KOPT-K1 (cell line): ENCODE results near the gene HJV.

Experiments
- H3K27ac ChIP-seq: fragments of 200-600 bp; sonication (generic); 2 replicates; pipeline ENCODE4 v1.5.1; 2016; ENCODE audit warnings: antibody characterized with exemption, mild to moderate bottlenecking, low read depth, low read length; ENCODE audit not compliant: poor library complexity, severe bottlenecking
- H3K36me3 ChIP-seq: fragments of 200-600 bp; sonication (generic); 2 replicates; pipeline ENCODE4 v1.5.1; 2017; ENCODE audit warnings: antibody characterized with exemption, mild to moderate bottlenecking, low read length, moderate library complexity; ENCODE audit not compliant: insufficient read depth
- H3K9me3 ChIP-seq: fragments of 200-600 bp; sonication (generic); 2 replicates; pipeline ENCODE4 v1.5.1; 2017; ENCODE audit warnings: antibody characterized with exemption, low read length, mild to moderate bottlenecking; ENCODE audit not compliant: insufficient read depth, poor library complexity, severe bottlenecking

Gene HJV

GRCh38 chr1:145988773-145989172 lies 32.8 kb downstream of the HJV start:
- Histone ChIP-seq H3K36me3 (peaks cover 14% of the 10 kb centered on the region), H3K27ac (no peak overlapping the region), H3K9me3 (no peaks in the 10 kb centered on the region)

- Histone ChIP-seq H3K27ac (no peak overlapping the region), H3K9me3 (no peaks in the 10 kb centered on the region), H3K36me3 (peaks cover 6% of the 10 kb centered on the region)
Measured at GRCh38 chr1:145987926-145988325, 33.6 kb downstream of the HJV start.

GRCh38 chr1:145986551-145986950 lies 35.0 kb downstream of the HJV start:
- H3K36me3 ChIP-seq = no peaks in the 10 kb centered on the region
- H3K9me3 ChIP-seq = no peaks in the 10 kb centered on the region
- H3K27ac ChIP-seq = no peak overlapping the region

GRCh38 chr1:145985502-145986439 lies 35.8 kb downstream of the HJV start:
- H3K9me3 ChIP-seq = no peaks in the 10 kb centered on the region
- no peaks in the 10 kb centered on the region for H3K36me3 ChIP-seq
- H3K27ac ChIP-seq = no peak overlapping the region

GRCh38 chr1:145985129-145985501 lies 36.4 kb downstream of the HJV start:
- Histone ChIP-seq H3K9me3 (no peaks in the 10 kb centered on the region), H3K27ac (no peak overlapping the region), H3K36me3 (no peaks in the 10 kb centered on the region)

GRCh38 chr1:145983960-145984830 lies 37.3 kb downstream of the HJV start:
- no peaks in the 10 kb centered on the region for H3K9me3 ChIP-seq
- H3K36me3 ChIP-seq = no peaks in the 10 kb centered on the region
- H3K27ac ChIP-seq = no peak overlapping the region

GRCh38 chr1:145983206-145983675 lies 38.3 kb downstream of the HJV start:
- Histone ChIP-seq H3K27ac (no peak overlapping the region), H3K36me3 (no peaks in the 10 kb centered on the region), H3K9me3 (no peaks in the 10 kb centered on the region)

- Histone ChIP-seq H3K27ac (no peak overlapping the region), H3K9me3 (no peaks in the 10 kb centered on the region), H3K36me3 (no peaks in the 10 kb centered on the region)
Measured at GRCh38 chr1:145982010-145982723, 39.4 kb downstream of the HJV start.

- Histone ChIP-seq H3K9me3 (no peaks in the 10 kb centered on the region), H3K36me3 (no peaks in the 10 kb centered on the region), H3K27ac (peak overlapping the region; percentile 72)
Measured at GRCh38 chr1:145980457-145980994, 41.0 kb downstream of the HJV start.

- H3K36me3 ChIP-seq = no peaks in the 10 kb centered on the region
- peak overlapping the region; percentile 72 for H3K27ac ChIP-seq
- no peaks in the 10 kb centered on the region for H3K9me3 ChIP-seq
Measured at GRCh38 chr1:145979746-145980456, 41.6 kb downstream of the HJV start.

GRCh38 chr1:145978854-145979745 lies 42.4 kb downstream of the HJV start:
- H3K27ac ChIP-seq = peak overlapping the region; percentile 72
- no peaks in the 10 kb centered on the region for H3K36me3 ChIP-seq

GRCh38 chr1:145978471-145978853 lies 43.1 kb downstream of the HJV start:
- Histone ChIP-seq H3K9me3 (no peaks in the 10 kb centered on the region), H3K36me3 (no peaks in the 10 kb centered on the region), H3K27ac (peak overlapping the region; percentile 72)

More at GRCh38 chr1:145978854-145979745, 42.4 kb downstream of the HJV start:
- H3K9me3 ChIP-seq = no peaks in the 10 kb centered on the region
